Heart left ventricle (tissue), 16 donors: ENCODE data around the gene SMTNL2. TPM values are rescaled to one million over a fixed set of nuclear protein-coding genes. Genes with fewer than 3 reads are reported as not detected.
"Not testable (repeated sequence)": the region's sequence is repeated elsewhere in the genome, so short reads cannot be mapped to it uniquely, and the experiment has no call there.

Source experiments
- ATAC-seq, 4 donors: fragments of 200-7000 bp; cut with Tn5 transposase; one replicate each; pipeline ENCODE4 v1.9.1; 2020 to 2022; ENCODE audit warnings: moderate library complexity in 4 of 4, mild to moderate bottlenecking in 3 of 4, moderate number of reproducible peaks in 1 of 4
- DNase-seq, 5 donors: peaks; one replicate each; pipeline ENCODE4 v3.0.0-alpha.2; 2020
- H3K27ac ChIP-seq, 12 donors: fragments of 200-600 bp; sonication (generic) in 4 of 12; one replicate each; pipeline versions ENCODE4 v1.5.0 to v1.8.0; 2016 to 2022; ENCODE audit warnings: mild to moderate bottlenecking in 2 of 12
- H3K27me3 ChIP-seq, 9 donors: fragments of 200-600 bp; sonication (generic) in 2 of 9; one replicate each; pipeline versions ENCODE4 v1.5.1 to v1.8.0; 2016 to 2022; ENCODE audit warnings: mild to moderate bottlenecking in 3 of 9
- H3K36me3 ChIP-seq, 9 donors: fragments of 200-600 bp; sonication (generic) in 2 of 9; one replicate each; pipeline versions ENCODE4 v1.5.0 to v1.8.0; 2018 to 2022; ENCODE audit warnings: mild to moderate bottlenecking in 2 of 9
- H3K4me1 ChIP-seq, 12 donors: fragments of 200-600 bp; sonication (generic) in 4 of 12; one replicate each; pipeline versions ENCODE4 v1.5.0 to v1.8.0; 2016 to 2022; ENCODE audit warnings: mild to moderate bottlenecking in 3 of 12
- H3K4me3 ChIP-seq, 12 donors: fragments of 200-600 bp; sonication (generic) in 4 of 12; one replicate each; pipeline versions ENCODE4 v1.5.0 to v1.8.0; 2017 to 2022; ENCODE audit warnings: mild to moderate bottlenecking in 9 of 12, moderate library complexity in 4 of 12
- H3K9me3 ChIP-seq, 12 donors: fragments of 200-600 bp; sonication (generic) in 4 of 12; one replicate each; pipeline versions ENCODE4 v1.5.0 to v1.8.0; 2016 to 2022; ENCODE audit warnings: mild to moderate bottlenecking in 1 of 12
- CTCF ChIP-seq, 12 donors: fragments of 200-600 bp; sonication (generic) in 4 of 12; IDR thresholded peaks; one replicate each; pipeline versions ENCODE4 v1.5.0 to v1.8.0; 2018 to 2022; ENCODE audit warnings: antibody characterized with exemption in 12 of 12, mild to moderate bottlenecking in 5 of 12
- POLR2A ChIP-seq, 2 donors: fragments of 450-650 bp; IDR thresholded peaks; one replicate each; pipeline ENCODE4 v1.6.1; 2017; ENCODE audit warnings: antibody characterized with exemption in 2 of 2, mild to moderate bottlenecking in 2 of 2, moderate library complexity in 2 of 2
- WGBS, 4 donors: extraction: QIAGEN DNeasy Blood & Tissue Kit in 2 of 4; methylation state at CpG; one replicate each; pipeline versions ENCODE4 v1.1.5 to v1.1.7; 2013 to 2018; 5-methylcytosine and 5-hydroxymethylcytosine counted together
- intact Hi-C, 10 donors: fragments of 100-400 bp; cut with DNase I; formaldehyde crosslinking; loops; one replicate each; pipeline versions ENCODE4 v1.11.1 to v1.14.2; 2022
- polyA plus RNA-seq, 2 donors: library from polyadenylated mRNA; stranded (reverse); fragments of 200-250 nt; gene quantifications; one replicate each; pipeline ENCODE4 v1.2.3, GENCODE V29; 2013
- total RNA-seq, 9 donors: library from RNA; depleted of rRNA in 2 of 9; stranded (reverse); fragments of >200 nt in 2 of 9; fragmentation: NEBNext Ultra II Directional in 3 of 9; extraction: Animal tissue kit (Norgen Biotek cat#: 25700) in 3 of 9; gene quantifications; one replicate each; pipeline versions ENCODE4 v1.1.0 to v1.2.4, GENCODE V29; 2016 to 2023
- donor health status: ischemic (EF 13 %, LVEDD 7.1; RV severe dilation, severe dysfunction).
- donor health status: healthy with polysubstance abuse.
- donor health status: DM: no; HTN: yes; CAD: no.
- donor health status: DM: no; HTN: no; CAD: no.
- donor health status: ischemic (EF 25% LVEDD 6.9; RV normal size, moderate dysfunction).
- donor health status: ischemic (EF 25% LVEDD 5.7; RV mildly dilated, moderate dysfunction).
- donor health status: healthy.
- donor health status: DM: yes; HTN: yes; CAD: no.
- donor health status: ischemic (EF 35%, LVEDD 5.7; RV mildly dilated, moderate dysfunction).
- donor health status: nonischemic (EF 11% LVEDD 7.7; RV severe dilation, severe dysfunction).
- donor health status: DM: yes; HTN: yes; CAD: no.
- donor health status: PGD.
- donor health status: ischemic (EF 29% LVEDD 5.4; RV normal size, mild dysfunction).
- donor health status: nonischemic (EF 23%, LVEDD 6.1; RV moderate dilation, normal function).

SMTNL2 gene
- total and polyA plus RNA-seq, 11 donors: 2.1 to 47.5 (median 15.6) TPM

- ATAC-seq: peak; percentile 1 to 38 (median 20)
- Histone ChIP-seq H3K9me3 (no peaks in the 10 kb centered on the region), H3K27me3 (peaks cover 0 to 19% (median 5%) of the 10 kb centered on the region in 9 donors), H3K4me1 (peaks cover 0 to 91% (median 21%) of the 10 kb centered on the region in 12 donors), H3K4me3 (peak overlapping the region in 5 of 12 donors; percentile 7 to 34 (median 18)), H3K36me3 (no peaks in the 10 kb centered on the region), H3K27ac (peak overlapping the region; percentile 66 to 86 (median 74))
- TF ChIP-seq POLR2A (IDR thresholded peaks at IDR 0.05) (peak in 1 of 2 donors; percentile 28), CTCF (IDR thresholded peaks at IDR 0.05) (no peak)
- DNase-seq: peak in 4 of 5 donors; percentile 41 to 81 (median 76)
- 43 to 66% (median 58%) methylated on average over 10 to 11 of the region's 11 CpGs for WGBS, 4 donors
- intact Hi-C loops: no loop called here
These were observed 4.1 kb downstream of the SMTNL2 start for GRCh38 chr17:4588391-4588790.

- intact Hi-C loops: no loop called here
- Histone ChIP-seq H3K27me3 (peaks cover 0 to 12% (median 3%) of the 10 kb centered on the region in 9 donors), H3K36me3 (no peaks in the 10 kb centered on the region), H3K27ac (peak overlapping the region in 5 of 12 donors; percentile 66 to 86 (median 83)), H3K4me1 (peaks cover 0 to 85% (median 16%) of the 10 kb centered on the region in 12 donors), H3K4me3 (no peak overlapping the region), H3K9me3 (no peaks in the 10 kb centered on the region)
- 79 to 87% (median 85%) methylated on average over 16 to 22 of the region's 22 CpGs for WGBS, 4 donors
- DNase-seq: no peak
- no peak for ATAC-seq
- TF ChIP-seq CTCF (IDR thresholded peaks at IDR 0.05) (no peak), POLR2A (IDR thresholded peaks at IDR 0.05) (no peak)
These were observed 4.7 kb downstream of the SMTNL2 start for GRCh38 chr17:4588898-4589625.

- H3K9me3 ChIP-seq, H3K4me3 ChIP-seq, H3K27me3 ChIP-seq, intact Hi-C loops, H3K36me3 ChIP-seq, ATAC-seq, DNase-seq: not testable (repeated sequence)
- H3K4me1 ChIP-seq: peaks cover 0 to 76% (median 15%) of the 10 kb centered on the region in 12 donors
- H3K27ac ChIP-seq: peak overlapping the region in 2 of 12 donors; percentile 43 to 44
- WGBS, 4 donors: 49 to 73% (median 58%) methylated on average over 11 of the region's 11 CpGs
These were observed 5.7 kb downstream of the SMTNL2 start for GRCh38 chr17:4590042-4590441.

GRCh38 chr17:4590981-4591453 is 6.7 kb downstream of the SMTNL2 start:
- 43 to 67% (median 66%) methylated on average over 3 to 10 of the region's 10 CpGs for WGBS, 4 donors
- Histone ChIP-seq H3K36me3 (no peaks in the 10 kb centered on the region), H3K27me3 (no peaks in the 10 kb centered on the region), H3K27ac (peak overlapping the region in 4 of 12 donors; percentile 5 to 50 (median 44)), H3K4me3 (no peak overlapping the region), H3K9me3 (no peaks in the 10 kb centered on the region), H3K4me1 (peaks cover 0 to 66% (median 12%) of the 10 kb centered on the region in 12 donors)
- intact Hi-C loops: no loop called here
- TF ChIP-seq CTCF (IDR thresholded peaks at IDR 0.05): no peak
- no peak for TF ChIP-seq POLR2A (IDR thresholded peaks at IDR 0.05)
- ATAC-seq (no peak), DNase-seq (no peak)
